HepG2 (cell line): ENCODE data around the gene AZU1. TPM values are rescaled to one million over a fixed set of nuclear protein-coding genes. Genes with fewer than 3 reads are reported as not detected.

Experiments used
- BORCS8-MEF2B ChIP-seq: sonication (generic); formaldehyde crosslinking; IDR thresholded peaks from 2 replicates; pipeline ENCODE4 v1.8.0; 2022; ENCODE audit warnings: mild to moderate bottlenecking, missing genetic modification reagents
- GTF2F1 ChIP-seq: fragments of 150-350 bp; IDR thresholded peaks from 2 replicates; pipeline ENCODE4 v1.6.1; 2014; ENCODE audit warnings: low read length
- HNRNPL ChIP-seq: fragments of 200-400 bp; formaldehyde crosslinking; IDR thresholded peaks from 2 replicates; pipeline ENCODE4 v1.6.1; 2017; ENCODE audit warnings: mild to moderate bottlenecking, low read depth, low read length
- JUN ChIP-seq: sonication (generic); formaldehyde crosslinking; IDR thresholded peaks from 2 replicates; pipeline ENCODE4 v1.4.0; 2020; ENCODE audit warnings: mild to moderate bottlenecking, missing genetic modification reagents
- MYC ChIP-seq: sonication (generic); formaldehyde crosslinking; IDR thresholded peaks from 2 replicates; pipeline ENCODE4 v1.9.0; 2021; ENCODE audit warnings: missing genetic modification reagents, borderline replicate concordance
- ZBTB3 ChIP-seq: sonication (generic); formaldehyde crosslinking; IDR thresholded peaks from 2 replicates; pipeline ENCODE4 v1.4.0; 2020; ENCODE audit warnings: low read depth, mild to moderate bottlenecking, moderate library complexity, missing genetic modification reagents, borderline replicate concordance
- ZNF224 ChIP-seq: sonication (generic); formaldehyde crosslinking; IDR thresholded peaks from 2 replicates; pipeline ENCODE4 v1.5.0; 2020; ENCODE audit warnings: mild to moderate bottlenecking, missing genetic modification reagents
- ZNF430 ChIP-seq: sonication (generic); formaldehyde crosslinking; IDR thresholded peaks from 2 replicates; pipeline ENCODE4 v1.9.0; 2021; ENCODE audit warnings: mild to moderate bottlenecking, missing genetic modification reagents
- ZNF431 ChIP-seq: sonication (generic); formaldehyde crosslinking; IDR thresholded peaks from 2 replicates; pipeline ENCODE4 v1.9.0; 2022; ENCODE audit warnings: missing genetic modification reagents, low read depth, mild to moderate bottlenecking, borderline replicate concordance
- ZNF670 ChIP-seq: sonication (generic); formaldehyde crosslinking; IDR thresholded peaks from 2 replicates; pipeline ENCODE4 v1.8.0; 2022; ENCODE audit warnings: mild to moderate bottlenecking, missing genetic modification reagents, borderline replicate concordance
- polyA plus RNA-seq, 8 experiments: library from polyadenylated mRNA; depleted of rRNA in 3 of 8; stranded (reverse) in 7 of 8; unstranded in 1 of 8; fragments of >200 nt; fragmentation: Illumina TruSeq in 4 of 8; extraction: Trizol in 4 of 8; gene quantifications; 2 replicates each; pipeline versions ENCODE4 v1.2.1 to v1.2.3, GENCODE V29; 2011 to 2016; ENCODE audit warnings: low read depth in 4 of 8, missing spikeins in 1 of 8, mixed read lengths in 1 of 8; ENCODE audit not compliant: insufficient read depth in 1 of 8
- total RNA-seq, 5 experiments: library from RNA; depleted of rRNA; stranded (reverse); fragments of >200 nt; fragmentation: Illumina TruSeq; extraction: Trizol; gene quantifications; 2 replicates each; pipeline ENCODE4 v1.2.3, GENCODE V29; 2016; ENCODE audit warnings: low read depth in 1 of 5
- TF ChIP-seq, protein P1 (sequence below): IDR thresholded peaks from 2 replicates; pipeline ENCODE4 v1.6.1; 2016; ENCODE audit warnings: missing genetic modification reagents, missing compliant biosample characterization
- TF ChIP-seq, protein P2 (sequence below): sonication (generic); formaldehyde crosslinking; IDR thresholded peaks from 2 replicates; pipeline ENCODE4 v1.5.1; 2020; ENCODE audit warnings: missing genetic modification reagents, mild to moderate bottlenecking, borderline replicate concordance
- TF ChIP-seq, protein P3 (sequence below): sonication (generic); formaldehyde crosslinking; IDR thresholded peaks from 2 replicates; pipeline ENCODE4 v1.4.0; 2020; ENCODE audit warnings: missing genetic modification reagents, borderline replicate concordance
- TF ChIP-seq, protein P4 (sequence below): sonication (generic); formaldehyde crosslinking; IDR thresholded peaks from 2 replicates; pipeline ENCODE4 v1.4.0; 2020; ENCODE audit warnings: missing genetic modification reagents
- TF ChIP-seq, protein P5 (sequence below), 2 experiments: sonication (generic) in 1 of 2; formaldehyde crosslinking in 1 of 2; IDR thresholded peaks; 2 replicates each; pipeline versions ENCODE4 v1.6.1 to v1.9.0; 2014 to 2022; ENCODE audit warnings: antibody characterized with exemption in 1 of 2, borderline replicate concordance in 1 of 2, inconsistent platforms in 1 of 2, low read depth in 1 of 2, missing genetic modification reagents in 1 of 2

AZU1 gene
- total and polyA plus RNA-seq, 2 of the 13 experiments (the other 11 are each of a cell fraction or from before 2014, with no cell fraction given) = not detected

DNA sequence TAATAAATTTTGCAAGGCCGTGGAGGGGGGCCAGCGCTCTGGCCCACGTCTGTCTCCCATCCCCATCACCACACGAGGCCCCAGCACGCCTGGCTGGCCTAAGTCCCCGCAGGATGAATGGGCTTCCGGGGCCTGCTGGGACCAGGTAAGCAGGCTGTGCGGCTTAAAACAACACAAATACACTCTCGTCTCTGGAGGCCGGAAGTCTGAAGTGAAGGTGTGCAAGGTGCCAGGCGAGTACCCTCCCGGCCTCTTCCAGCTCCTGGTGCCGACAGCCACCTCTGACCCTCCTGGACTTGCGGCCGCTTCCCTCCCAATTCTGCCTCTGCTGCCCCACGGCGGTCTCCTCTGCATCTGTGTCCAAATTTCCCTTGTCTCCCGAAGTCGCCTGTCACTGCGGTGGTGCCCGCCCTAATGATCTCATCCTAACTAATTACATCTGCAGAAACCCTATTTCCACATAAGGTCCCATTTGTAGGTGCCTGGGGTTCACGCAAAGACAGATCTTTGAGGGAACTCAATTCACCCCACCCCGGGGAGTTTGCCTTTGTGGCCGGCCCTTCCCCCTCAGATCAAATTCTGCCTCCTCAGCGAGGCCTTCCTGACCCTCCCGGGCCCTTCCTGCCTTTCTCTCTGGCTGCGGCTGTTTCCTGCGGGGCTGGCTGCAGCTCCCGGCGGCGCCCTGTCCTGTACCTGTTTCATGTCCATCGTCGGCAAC lies 38.5 kb upstream of the AZU1 start (continued):
- TF ChIP-seq, protein P1, sequence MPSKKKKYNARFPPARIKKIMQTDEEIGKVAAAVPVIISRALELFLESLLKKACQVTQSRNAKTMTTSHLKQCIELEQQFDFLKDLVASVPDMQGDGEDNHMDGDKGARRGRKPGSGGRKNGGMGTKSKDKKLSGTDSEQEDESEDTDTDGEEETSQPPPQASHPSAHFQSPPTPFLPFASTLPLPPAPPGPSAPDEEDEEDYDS (CRISPR knock-in tag) = no peak
- TF ChIP-seq ZNF670 (CRISPR knock-in tag) (no peak), ZNF430 (CRISPR knock-in tag) (no peak; the same call in 1 of the 2 replicates), ZBTB3 (CRISPR knock-in tag) (0 out of 2 replicates have a peak, but pooled peaks have one; percentile 28), MYC (CRISPR knock-in tag) (peak; percentile 49), ZNF224 (CRISPR knock-in tag) (no peak), GTF2F1 (no peak), BORCS8-MEF2B (no peak; the same call in 1 of the 2 replicates), JUN (CRISPR knock-in tag) (no peak), HNRNPL (0 out of 2 replicates have a peak, but pooled peaks have one; percentile 31), ZNF431 (CRISPR knock-in tag) (no peak)
- TF ChIP-seq, protein P2, sequence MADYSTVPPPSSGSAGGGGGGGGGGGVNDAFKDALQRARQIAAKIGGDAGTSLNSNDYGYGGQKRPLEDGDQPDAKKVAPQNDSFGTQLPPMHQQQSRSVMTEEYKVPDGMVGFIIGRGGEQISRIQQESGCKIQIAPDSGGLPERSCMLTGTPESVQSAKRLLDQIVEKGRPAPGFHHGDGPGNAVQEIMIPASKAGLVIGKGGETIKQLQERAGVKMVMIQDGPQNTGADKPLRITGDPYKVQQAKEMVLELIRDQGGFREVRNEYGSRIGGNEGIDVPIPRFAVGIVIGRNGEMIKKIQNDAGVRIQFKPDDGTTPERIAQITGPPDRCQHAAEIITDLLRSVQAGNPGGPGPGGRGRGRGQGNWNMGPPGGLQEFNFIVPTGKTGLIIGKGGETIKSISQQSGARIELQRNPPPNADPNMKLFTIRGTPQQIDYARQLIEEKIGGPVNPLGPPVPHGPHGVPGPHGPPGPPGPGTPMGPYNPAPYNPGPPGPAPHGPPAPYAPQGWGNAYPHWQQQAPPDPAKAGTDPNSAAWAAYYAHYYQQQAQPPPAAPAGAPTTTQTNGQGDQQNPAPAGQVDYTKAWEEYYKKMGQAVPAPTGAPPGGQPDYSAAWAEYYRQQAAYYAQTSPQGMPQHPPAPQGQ (CRISPR knock-in tag) = no peak
- TF ChIP-seq, protein P3, sequence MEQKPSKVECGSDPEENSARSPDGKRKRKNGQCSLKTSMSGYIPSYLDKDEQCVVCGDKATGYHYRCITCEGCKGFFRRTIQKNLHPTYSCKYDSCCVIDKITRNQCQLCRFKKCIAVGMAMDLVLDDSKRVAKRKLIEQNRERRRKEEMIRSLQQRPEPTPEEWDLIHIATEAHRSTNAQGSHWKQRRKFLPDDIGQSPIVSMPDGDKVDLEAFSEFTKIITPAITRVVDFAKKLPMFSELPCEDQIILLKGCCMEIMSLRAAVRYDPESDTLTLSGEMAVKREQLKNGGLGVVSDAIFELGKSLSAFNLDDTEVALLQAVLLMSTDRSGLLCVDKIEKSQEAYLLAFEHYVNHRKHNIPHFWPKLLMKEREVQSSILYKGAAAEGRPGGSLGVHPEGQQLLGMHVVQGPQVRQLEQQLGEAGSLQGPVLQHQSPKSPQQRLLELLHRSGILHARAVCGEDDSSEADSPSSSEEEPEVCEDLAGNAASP = no peak
- TF ChIP-seq, protein P4, sequence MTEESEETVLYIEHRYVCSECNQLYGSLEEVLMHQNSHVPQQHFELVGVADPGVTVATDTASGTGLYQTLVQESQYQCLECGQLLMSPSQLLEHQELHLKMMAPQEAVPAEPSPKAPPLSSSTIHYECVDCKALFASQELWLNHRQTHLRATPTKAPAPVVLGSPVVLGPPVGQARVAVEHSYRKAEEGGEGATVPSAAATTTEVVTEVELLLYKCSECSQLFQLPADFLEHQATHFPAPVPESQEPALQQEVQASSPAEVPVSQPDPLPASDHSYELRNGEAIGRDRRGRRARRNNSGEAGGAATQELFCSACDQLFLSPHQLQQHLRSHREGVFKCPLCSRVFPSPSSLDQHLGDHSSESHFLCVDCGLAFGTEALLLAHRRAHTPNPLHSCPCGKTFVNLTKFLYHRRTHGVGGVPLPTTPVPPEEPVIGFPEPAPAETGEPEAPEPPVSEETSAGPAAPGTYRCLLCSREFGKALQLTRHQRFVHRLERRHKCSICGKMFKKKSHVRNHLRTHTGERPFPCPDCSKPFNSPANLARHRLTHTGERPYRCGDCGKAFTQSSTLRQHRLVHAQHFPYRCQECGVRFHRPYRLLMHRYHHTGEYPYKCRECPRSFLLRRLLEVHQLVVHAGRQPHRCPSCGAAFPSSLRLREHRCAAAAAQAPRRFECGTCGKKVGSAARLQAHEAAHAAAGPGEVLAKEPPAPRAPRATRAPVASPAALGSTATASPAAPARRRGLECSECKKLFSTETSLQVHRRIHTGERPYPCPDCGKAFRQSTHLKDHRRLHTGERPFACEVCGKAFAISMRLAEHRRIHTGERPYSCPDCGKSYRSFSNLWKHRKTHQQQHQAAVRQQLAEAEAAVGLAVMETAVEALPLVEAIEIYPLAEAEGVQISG = 0 out of 2 replicates have a peak, but pooled peaks have one; percentile 34
- TF ChIP-seq, protein P5, sequence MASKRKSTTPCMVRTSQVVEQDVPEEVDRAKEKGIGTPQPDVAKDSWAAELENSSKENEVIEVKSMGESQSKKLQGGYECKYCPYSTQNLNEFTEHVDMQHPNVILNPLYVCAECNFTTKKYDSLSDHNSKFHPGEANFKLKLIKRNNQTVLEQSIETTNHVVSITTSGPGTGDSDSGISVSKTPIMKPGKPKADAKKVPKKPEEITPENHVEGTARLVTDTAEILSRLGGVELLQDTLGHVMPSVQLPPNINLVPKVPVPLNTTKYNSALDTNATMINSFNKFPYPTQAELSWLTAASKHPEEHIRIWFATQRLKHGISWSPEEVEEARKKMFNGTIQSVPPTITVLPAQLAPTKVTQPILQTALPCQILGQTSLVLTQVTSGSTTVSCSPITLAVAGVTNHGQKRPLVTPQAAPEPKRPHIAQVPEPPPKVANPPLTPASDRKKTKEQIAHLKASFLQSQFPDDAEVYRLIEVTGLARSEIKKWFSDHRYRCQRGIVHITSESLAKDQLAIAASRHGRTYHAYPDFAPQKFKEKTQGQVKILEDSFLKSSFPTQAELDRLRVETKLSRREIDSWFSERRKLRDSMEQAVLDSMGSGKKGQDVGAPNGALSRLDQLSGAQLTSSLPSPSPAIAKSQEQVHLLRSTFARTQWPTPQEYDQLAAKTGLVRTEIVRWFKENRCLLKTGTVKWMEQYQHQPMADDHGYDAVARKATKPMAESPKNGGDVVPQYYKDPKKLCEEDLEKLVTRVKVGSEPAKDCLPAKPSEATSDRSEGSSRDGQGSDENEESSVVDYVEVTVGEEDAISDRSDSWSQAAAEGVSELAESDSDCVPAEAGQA (IDR thresholded peaks at IDR 0.05; ENCODE audit: low read depth) = no peak
- TF ChIP-seq, protein P5 (CRISPR knock-in tag; IDR thresholded peaks at IDR 0.05; ENCODE audit: borderline replicate concordance) = no peak
